ENCODE data around the gene DHX16. TPM values are rescaled to one million over a fixed set of nuclear protein-coding genes. Genes with fewer than 3 reads are reported as not detected.

Gene DHX16
- total and polyA plus RNA-seq, 9 of the 15 experiments (the other 6 are each of a cell fraction or from before 2014, with no cell fraction given) = 14.6 to 66.1 (median 47.5) TPM

DNA sequence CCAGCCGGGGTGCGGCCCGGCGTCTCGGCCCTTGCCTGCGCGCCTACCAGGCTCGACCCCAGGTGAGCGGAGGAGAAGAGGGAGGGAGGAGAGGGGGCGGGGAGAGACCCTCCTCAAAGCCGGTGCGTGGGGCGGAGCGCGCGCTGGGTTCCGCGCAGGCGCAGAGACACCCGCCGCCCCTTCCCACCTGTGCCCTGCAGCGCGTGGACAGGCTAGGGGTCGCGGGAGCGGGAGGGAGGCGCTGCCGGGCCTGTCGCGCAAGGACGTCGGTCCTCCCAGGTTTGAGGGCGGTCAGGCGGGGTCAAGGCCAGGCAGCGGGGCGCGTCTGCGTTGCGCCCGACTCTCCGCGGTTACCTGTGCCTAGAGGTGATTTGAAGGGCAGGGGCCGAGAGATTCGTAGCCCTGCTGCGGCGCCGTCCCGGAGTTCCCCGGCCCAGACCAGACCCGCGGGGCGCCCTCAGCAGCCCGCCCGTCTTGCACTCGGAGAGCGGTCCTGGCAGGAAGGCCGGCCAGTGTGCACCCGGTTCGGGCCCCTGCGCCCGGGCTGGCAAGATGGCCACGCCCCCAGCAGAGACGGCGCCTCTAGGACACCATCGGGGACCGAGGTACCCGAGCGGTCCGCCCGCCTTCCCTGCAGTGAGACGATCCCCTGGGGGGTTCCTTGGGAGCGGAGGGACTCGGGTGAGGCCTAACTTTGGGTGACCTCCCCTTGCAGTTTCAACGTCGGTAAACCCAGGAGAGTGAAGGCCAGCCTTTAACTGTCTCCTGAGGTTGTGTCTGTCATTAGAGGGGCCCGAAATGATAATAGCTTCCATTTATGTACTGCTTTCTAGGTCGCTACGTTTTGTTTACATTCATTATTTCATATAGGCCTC, 25.3 kb downstream of the DHX16 start (continued):
- TF ChIP-seq, protein P1, sequence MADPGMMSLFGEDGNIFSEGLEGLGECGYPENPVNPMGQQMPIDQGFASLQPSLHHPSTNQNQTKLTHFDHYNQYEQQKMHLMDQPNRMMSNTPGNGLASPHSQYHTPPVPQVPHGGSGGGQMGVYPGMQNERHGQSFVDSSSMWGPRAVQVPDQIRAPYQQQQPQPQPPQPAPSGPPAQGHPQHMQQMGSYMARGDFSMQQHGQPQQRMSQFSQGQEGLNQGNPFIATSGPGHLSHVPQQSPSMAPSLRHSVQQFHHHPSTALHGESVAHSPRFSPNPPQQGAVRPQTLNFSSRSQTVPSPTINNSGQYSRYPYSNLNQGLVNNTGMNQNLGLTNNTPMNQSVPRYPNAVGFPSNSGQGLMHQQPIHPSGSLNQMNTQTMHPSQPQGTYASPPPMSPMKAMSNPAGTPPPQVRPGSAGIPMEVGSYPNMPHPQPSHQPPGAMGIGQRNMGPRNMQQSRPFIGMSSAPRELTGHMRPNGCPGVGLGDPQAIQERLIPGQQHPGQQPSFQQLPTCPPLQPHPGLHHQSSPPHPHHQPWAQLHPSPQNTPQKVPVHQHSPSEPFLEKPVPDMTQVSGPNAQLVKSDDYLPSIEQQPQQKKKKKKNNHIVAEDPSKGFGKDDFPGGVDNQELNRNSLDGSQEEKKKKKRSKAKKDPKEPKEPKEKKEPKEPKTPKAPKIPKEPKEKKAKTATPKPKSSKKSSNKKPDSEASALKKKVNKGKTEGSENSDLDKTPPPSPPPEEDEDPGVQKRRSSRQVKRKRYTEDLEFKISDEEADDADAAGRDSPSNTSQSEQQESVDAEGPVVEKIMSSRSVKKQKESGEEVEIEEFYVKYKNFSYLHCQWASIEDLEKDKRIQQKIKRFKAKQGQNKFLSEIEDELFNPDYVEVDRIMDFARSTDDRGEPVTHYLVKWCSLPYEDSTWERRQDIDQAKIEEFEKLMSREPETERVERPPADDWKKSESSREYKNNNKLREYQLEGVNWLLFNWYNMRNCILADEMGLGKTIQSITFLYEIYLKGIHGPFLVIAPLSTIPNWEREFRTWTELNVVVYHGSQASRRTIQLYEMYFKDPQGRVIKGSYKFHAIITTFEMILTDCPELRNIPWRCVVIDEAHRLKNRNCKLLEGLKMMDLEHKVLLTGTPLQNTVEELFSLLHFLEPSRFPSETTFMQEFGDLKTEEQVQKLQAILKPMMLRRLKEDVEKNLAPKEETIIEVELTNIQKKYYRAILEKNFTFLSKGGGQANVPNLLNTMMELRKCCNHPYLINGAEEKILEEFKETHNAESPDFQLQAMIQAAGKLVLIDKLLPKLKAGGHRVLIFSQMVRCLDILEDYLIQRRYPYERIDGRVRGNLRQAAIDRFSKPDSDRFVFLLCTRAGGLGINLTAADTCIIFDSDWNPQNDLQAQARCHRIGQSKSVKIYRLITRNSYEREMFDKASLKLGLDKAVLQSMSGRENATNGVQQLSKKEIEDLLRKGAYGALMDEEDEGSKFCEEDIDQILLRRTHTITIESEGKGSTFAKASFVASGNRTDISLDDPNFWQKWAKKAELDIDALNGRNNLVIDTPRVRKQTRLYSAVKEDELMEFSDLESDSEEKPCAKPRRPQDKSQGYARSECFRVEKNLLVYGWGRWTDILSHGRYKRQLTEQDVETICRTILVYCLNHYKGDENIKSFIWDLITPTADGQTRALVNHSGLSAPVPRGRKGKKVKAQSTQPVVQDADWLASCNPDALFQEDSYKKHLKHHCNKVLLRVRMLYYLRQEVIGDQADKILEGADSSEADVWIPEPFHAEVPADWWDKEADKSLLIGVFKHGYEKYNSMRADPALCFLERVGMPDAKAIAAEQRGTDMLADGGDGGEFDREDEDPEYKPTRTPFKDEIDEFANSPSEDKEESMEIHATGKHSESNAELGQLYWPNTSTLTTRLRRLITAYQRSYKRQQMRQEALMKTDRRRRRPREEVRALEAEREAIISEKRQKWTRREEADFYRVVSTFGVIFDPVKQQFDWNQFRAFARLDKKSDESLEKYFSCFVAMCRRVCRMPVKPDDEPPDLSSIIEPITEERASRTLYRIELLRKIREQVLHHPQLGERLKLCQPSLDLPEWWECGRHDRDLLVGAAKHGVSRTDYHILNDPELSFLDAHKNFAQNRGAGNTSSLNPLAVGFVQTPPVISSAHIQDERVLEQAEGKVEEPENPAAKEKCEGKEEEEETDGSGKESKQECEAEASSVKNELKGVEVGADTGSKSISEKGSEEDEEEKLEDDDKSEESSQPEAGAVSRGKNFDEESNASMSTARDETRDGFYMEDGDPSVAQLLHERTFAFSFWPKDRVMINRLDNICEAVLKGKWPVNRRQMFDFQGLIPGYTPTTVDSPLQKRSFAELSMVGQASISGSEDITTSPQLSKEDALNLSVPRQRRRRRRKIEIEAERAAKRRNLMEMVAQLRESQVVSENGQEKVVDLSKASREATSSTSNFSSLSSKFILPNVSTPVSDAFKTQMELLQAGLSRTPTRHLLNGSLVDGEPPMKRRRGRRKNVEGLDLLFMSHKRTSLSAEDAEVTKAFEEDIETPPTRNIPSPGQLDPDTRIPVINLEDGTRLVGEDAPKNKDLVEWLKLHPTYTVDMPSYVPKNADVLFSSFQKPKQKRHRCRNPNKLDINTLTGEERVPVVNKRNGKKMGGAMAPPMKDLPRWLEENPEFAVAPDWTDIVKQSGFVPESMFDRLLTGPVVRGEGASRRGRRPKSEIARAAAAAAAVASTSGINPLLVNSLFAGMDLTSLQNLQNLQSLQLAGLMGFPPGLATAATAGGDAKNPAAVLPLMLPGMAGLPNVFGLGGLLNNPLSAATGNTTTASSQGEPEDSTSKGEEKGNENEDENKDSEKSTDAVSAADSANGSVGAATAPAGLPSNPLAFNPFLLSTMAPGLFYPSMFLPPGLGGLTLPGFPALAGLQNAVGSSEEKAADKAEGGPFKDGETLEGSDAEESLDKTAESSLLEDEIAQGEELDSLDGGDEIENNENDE (IDR thresholded peaks at IDR 0.05; ENCODE audit: low read depth, low read length) = no peak
- TF ChIP-seq TCFL5 (CRISPR knock-in tag; conservative IDR thresholded peaks at IDR 0.05) = 0 out of 2 replicates have a peak, but pooled peaks have one; percentile 11
- no peak for TF ChIP-seq FOXA1 (IDR thresholded peaks at IDR 0.05; ENCODE audit: borderline replicate concordance)
- peak; percentile 80 for TF ChIP-seq ZEB2 (IDR thresholded peaks at IDR 0.05)
- TF ChIP-seq CBX5 (IDR thresholded peaks at IDR 0.05; ENCODE audit: borderline replicate concordance, low read depth) = no peak
- TF ChIP-seq, protein P2, sequence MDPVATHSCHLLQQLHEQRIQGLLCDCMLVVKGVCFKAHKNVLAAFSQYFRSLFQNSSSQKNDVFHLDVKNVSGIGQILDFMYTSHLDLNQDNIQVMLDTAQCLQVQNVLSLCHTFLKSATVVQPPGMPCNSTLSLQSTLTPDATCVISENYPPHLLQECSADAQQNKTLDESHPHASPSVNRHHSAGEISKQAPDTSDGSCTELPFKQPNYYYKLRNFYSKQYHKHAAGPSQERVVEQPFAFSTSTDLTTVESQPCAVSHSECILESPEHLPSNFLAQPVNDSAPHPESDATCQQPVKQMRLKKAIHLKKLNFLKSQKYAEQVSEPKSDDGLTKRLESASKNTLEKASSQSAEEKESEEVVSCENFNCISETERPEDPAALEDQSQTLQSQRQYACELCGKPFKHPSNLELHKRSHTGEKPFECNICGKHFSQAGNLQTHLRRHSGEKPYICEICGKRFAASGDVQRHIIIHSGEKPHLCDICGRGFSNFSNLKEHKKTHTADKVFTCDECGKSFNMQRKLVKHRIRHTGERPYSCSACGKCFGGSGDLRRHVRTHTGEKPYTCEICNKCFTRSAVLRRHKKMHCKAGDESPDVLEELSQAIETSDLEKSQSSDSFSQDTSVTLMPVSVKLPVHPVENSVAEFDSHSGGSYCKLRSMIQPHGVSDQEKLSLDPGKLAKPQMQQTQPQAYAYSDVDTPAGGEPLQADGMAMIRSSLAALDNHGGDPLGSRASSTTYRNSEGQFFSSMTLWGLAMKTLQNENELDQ (CRISPR knock-in tag; IDR thresholded peaks at IDR 0.05; ENCODE audit: borderline replicate concordance) = no peak; the same call in 1 of the 2 replicates
- TF ChIP-seq POLR2H (tag; IDR thresholded peaks at IDR 0.05; ENCODE audit: low read depth) = peak; percentile 50; the same call in 1 of the 2 replicates
- TF ChIP-seq TBL1XR1 (IDR thresholded peaks at IDR 0.05; ENCODE audit: low read length in 2 of 2) = no peak
- peak in 1 of 2 experiments; percentile 57; a peak in 2 of 4 replicates for TF ChIP-seq SRF (CRISPR knock-in tag; IDR thresholded peaks at IDR 0.05)
- no peak for TF ChIP-seq IRF2 (CRISPR knock-in tag; IDR thresholded peaks at IDR 0.05)

Measured in K562 (cell line).